Osteoblast (primary cell): ENCODE data around the gene NCAM2. TPM values are rescaled to one million over a fixed set of nuclear protein-coding genes. Genes with fewer than 3 reads are reported as not detected.

ENCODE experiments used
- DNase-seq: peaks from one replicate; pipeline ENCODE4 v3.0.0; 2011; ENCODE audit warnings: low spot score, mixed read lengths; ENCODE audit not compliant: insufficient read length; ENCODE audit errors: missing footprints
- H2AFZ ChIP-seq: 2 replicates; pipeline ENCODE4 v1.6.0; 2011; ENCODE audit warnings: mild to moderate bottlenecking, low read length
- H3K27ac ChIP-seq: 2 replicates; pipeline ENCODE4 v1.5.1; 2011; ENCODE audit warnings: mild to moderate bottlenecking, low read depth, low read length, moderate library complexity
- H3K27me3 ChIP-seq: 2 replicates; pipeline ENCODE4 v1.6.0; 2012; ENCODE audit warnings: mild to moderate bottlenecking, control low read depth, inconsistent platforms, low read length, moderate library complexity; ENCODE audit not compliant: insufficient read depth
- H3K36me3 ChIP-seq: 2 replicates; pipeline ENCODE4 v1.5.1; 2011; ENCODE audit warnings: mild to moderate bottlenecking, low read length, control low read depth, moderate library complexity; ENCODE audit not compliant: insufficient read depth
- H3K4me1 ChIP-seq: 2 replicates; pipeline ENCODE4 v1.5.1; 2011; ENCODE audit warnings: mild to moderate bottlenecking, low read length, control low read depth, moderate library complexity; ENCODE audit not compliant: insufficient read depth
- H3K4me2 ChIP-seq: 2 replicates; pipeline ENCODE4 v1.6.0; 2011; ENCODE audit warnings: mild to moderate bottlenecking, low read length; ENCODE audit not compliant: insufficient read depth
- H3K4me3 ChIP-seq: fragments of 200-600 bp; sonication (generic); 3 replicates; pipeline ENCODE4 v1.5.1; 2012; ENCODE audit warnings: mild to moderate bottlenecking, low read length, inconsistent platforms; ENCODE audit not compliant: insufficient read depth
- H3K79me2 ChIP-seq: 2 replicates; pipeline ENCODE4 v1.6.0; 2012; ENCODE audit warnings: mild to moderate bottlenecking, low read length, control low read depth, inconsistent platforms; ENCODE audit not compliant: insufficient read depth
- H3K9me3 ChIP-seq: 2 replicates; pipeline ENCODE4 v1.5.1; 2011; ENCODE audit warnings: low read depth, low read length, control low read depth
- H4K20me1 ChIP-seq: 2 replicates; pipeline ENCODE4 v1.6.0; 2012; ENCODE audit warnings: mild to moderate bottlenecking, low read length, control low read depth; ENCODE audit not compliant: insufficient read depth
- CTCF ChIP-seq: IDR thresholded peaks from 2 replicates; pipeline ENCODE4 v1.5.1; 2011; ENCODE audit warnings: mild to moderate bottlenecking, low read depth, low read length, moderate library complexity; ENCODE audit errors: extremely low read depth
- total RNA-seq: library from RNA; depleted of rRNA; stranded (reverse); fragments of >200 nt; gene quantifications from 2 replicates; pipeline ENCODE4 v1.2.3, GENCODE V29; 2012

The NCAM2 gene
- total RNA-seq, 1 donor, result 8.0 TPM

- H3K4me3 ChIP-seq, result no peak overlapping the region
- no peak for DNase-seq
- no peak overlapping the region for H3K4me2 ChIP-seq
- no peak overlapping the region for H2AFZ ChIP-seq
- H3K4me1 ChIP-seq, result no peaks in the 10 kb centered on the region
- TF ChIP-seq CTCF, result no peak
- no peaks in the 10 kb centered on the region for H3K79me2 ChIP-seq
- no peak overlapping the region for H3K27ac ChIP-seq
- no peaks in the 10 kb centered on the region for H3K27me3 ChIP-seq
- H3K9me3 ChIP-seq, result no peaks in the 10 kb centered on the region
- H4K20me1 ChIP-seq, result no peaks in the 10 kb centered on the region
- H3K36me3 ChIP-seq, result no peaks in the 10 kb centered on the region
Measured at GRCh38 chr21:21309510-21309909, 311.3 kb downstream of the NCAM2 start.

GRCh38 chr21:21324297-21324696, 326.1 kb downstream of the NCAM2 start:
- no peak overlapping the region for H3K4me2 ChIP-seq
- H3K4me3 ChIP-seq, result no peak overlapping the region
- no peak overlapping the region for H3K27ac ChIP-seq
- DNase-seq, result no peak
- H3K79me2 ChIP-seq, result no peaks in the 10 kb centered on the region
- no peaks in the 10 kb centered on the region for H3K36me3 ChIP-seq
- H4K20me1 ChIP-seq, result no peaks in the 10 kb centered on the region
- no peaks in the 10 kb centered on the region for H3K9me3 ChIP-seq
- no peaks in the 10 kb centered on the region for H3K27me3 ChIP-seq
- H2AFZ ChIP-seq, result no peak overlapping the region
- TF ChIP-seq CTCF, result no peak
- no peaks in the 10 kb centered on the region for H3K4me1 ChIP-seq

- Histone ChIP-seq H3K79me2 (no peaks in the 10 kb centered on the region), H3K9me3 (no peaks in the 10 kb centered on the region), H3K4me2 (no peak overlapping the region), H3K36me3 (no peaks in the 10 kb centered on the region), H2AFZ (no peak overlapping the region), H3K27me3 (no peaks in the 10 kb centered on the region), H3K4me3 (no peak overlapping the region), H3K4me1 (no peaks in the 10 kb centered on the region), H4K20me1 (no peaks in the 10 kb centered on the region), H3K27ac (no peak overlapping the region)
- DNase-seq, result no peak
- TF ChIP-seq CTCF, result no peak
Measured at GRCh38 chr21:21332492-21332891, 334.3 kb downstream of the NCAM2 start.

- Histone ChIP-seq H3K27ac (no peak overlapping the region), H3K79me2 (no peaks in the 10 kb centered on the region), H3K4me1 (no peaks in the 10 kb centered on the region), H3K36me3 (no peaks in the 10 kb centered on the region), H3K27me3 (no peaks in the 10 kb centered on the region), H2AFZ (no peak overlapping the region), H3K9me3 (no peaks in the 10 kb centered on the region), H3K4me3 (no peak overlapping the region), H3K4me2 (no peak overlapping the region), H4K20me1 (no peaks in the 10 kb centered on the region)
- no peak for DNase-seq
- TF ChIP-seq CTCF, result no peak
Measured at GRCh38 chr21:21341041-21341440, 342.8 kb downstream of the NCAM2 start.
